Activated T-helper 1 cell treated with anti-CD3 and anti-CD28 coated beads, Interleukin-12 subunit alpha, Interleukin-12 subunit beta, Interleukin-2, Interleukin-4 antibody, amounts not matched to agents 30 ng/mL and 10 ng/mL and 1 ng/mL, durations not matched to agents 14 hours and 24 hours and 36 hours (primary cell): ENCODE results near the gene POLR1E. TPM values are rescaled to one million over a fixed set of nuclear protein-coding genes. Genes with fewer than 3 reads are reported as not detected.
"Not testable (repeated sequence)": the region's sequence is repeated elsewhere in the genome, so short reads cannot be mapped to it uniquely, and the experiment has no call there.

Source experiments
- DNase-seq: peaks from one replicate; pipeline ENCODE4 v3.0.0; 2021; ENCODE audit warnings: low spot score
- H3K27ac Mint-ChIP-seq: one replicate; pipeline ENCODE4 v1.8.0; 2021; ENCODE audit warnings: mild to moderate bottlenecking, mixed read lengths
- H3K27me3 Mint-ChIP-seq: one replicate; pipeline ENCODE4 v1.8.0; 2022; ENCODE audit warnings: mild to moderate bottlenecking, moderate library complexity, mixed read lengths; ENCODE audit not compliant: insufficient read depth
- H3K36me3 Mint-ChIP-seq: one replicate; pipeline ENCODE4 v1.8.0; 2021; ENCODE audit warnings: low read depth, mixed read lengths
- H3K4me1 Mint-ChIP-seq: one replicate; pipeline ENCODE4 v1.8.0; 2021; ENCODE audit warnings: low read depth, mixed read lengths
- H3K4me3 Mint-ChIP-seq: one replicate; pipeline ENCODE4 v1.8.0; 2021; ENCODE audit warnings: mild to moderate bottlenecking, moderate library complexity, mixed read lengths
- H3K9me3 Mint-ChIP-seq: one replicate; pipeline ENCODE4 v1.8.0; 2021; ENCODE audit warnings: mixed read lengths
- intact Hi-C: fragments of 100-400 bp; cut with micrococcal nuclease; formaldehyde crosslinking; loops from one replicate; pipeline ENCODE4 v1.15.1; 2024
- total RNA-seq: library from RNA; stranded (reverse); gene quantifications from 2 replicates; pipeline ENCODE4 v1.2.3, GENCODE V29; 2022

The POLR1E gene
- total RNA-seq, 1 donor from 2014 or later, result 61.0 TPM

DNA sequence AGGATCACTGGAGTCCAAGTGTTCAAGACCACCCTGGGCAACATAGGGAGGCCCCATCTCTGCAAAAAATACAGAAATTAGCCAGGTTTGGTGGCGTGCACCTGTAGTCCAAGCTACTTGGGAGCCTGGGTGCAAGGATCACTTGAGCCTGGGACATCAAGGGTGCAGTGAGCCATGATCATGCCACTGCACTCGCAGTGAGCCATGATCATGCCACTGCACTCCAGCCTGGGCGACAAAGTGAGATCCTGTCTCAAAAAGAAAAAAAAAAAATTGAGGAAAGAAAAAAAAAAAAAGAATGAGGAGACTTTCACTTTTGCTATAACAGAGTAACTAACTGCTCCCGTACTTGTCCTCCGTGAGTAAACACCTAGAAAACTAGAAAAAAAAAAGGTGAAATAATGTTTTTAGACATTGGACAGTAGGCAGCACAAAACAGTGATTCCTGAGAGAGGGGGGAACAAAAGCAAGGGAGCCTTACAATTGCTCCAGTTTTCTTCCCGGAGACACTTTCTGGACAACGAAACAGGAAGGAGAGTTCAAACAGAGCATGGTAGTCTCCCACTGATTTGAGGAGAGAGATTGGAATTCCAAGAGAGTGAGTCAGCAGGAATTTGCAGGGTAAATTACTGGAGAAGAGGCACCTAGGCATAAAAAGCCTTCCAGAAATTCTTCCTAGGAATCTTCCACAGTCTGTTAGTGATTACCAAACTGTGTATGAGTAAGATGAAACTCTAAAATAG, 13.6 kb upstream of the POLR1E start:
- H3K27me3 Mint-ChIP-seq, result peaks cover 12% of the 10 kb centered on the region
- intact Hi-C loops, result no loop called here

DNA sequence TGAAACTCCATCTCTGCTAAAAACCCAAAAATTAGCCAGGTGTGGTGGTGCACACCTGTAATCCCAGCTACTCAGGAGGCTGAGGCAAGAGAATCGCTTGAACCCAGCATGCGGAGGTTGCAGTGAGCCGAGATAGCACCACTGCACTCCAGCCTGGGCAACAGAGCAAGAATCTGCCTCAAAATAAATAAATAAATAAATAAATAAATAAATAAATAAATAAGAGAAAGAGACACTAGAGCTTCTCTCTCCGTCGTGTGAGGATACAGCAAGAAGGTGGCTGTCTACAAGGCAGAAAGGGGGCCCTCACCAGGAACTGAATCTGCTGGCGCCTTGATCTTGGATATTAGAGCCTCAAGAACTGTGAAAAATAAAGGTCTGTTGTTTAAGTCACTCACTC, 11.8 kb upstream of the POLR1E start:
- DNase-seq, H3K4me3 Mint-ChIP-seq, H3K4me1 Mint-ChIP-seq, H3K27ac Mint-ChIP-seq, H3K36me3 Mint-ChIP-seq, intact Hi-C loops: not testable (repeated sequence)
- H3K27me3 Mint-ChIP-seq, result peaks cover 22% of the 10 kb centered on the region
- peaks cover 16% of the 10 kb centered on the region for H3K9me3 Mint-ChIP-seq

More for the DNA sequence above, 13.6 kb upstream of the POLR1E start:
- peaks cover 10% of the 10 kb centered on the region for H3K4me1 Mint-ChIP-seq
- H3K36me3 Mint-ChIP-seq, result peaks cover 2% of the 10 kb centered on the region
- DNase-seq, result no peak
- peak overlapping the region; percentile 74 for H3K27ac Mint-ChIP-seq
- H3K4me3 Mint-ChIP-seq, result peak overlapping the region; percentile 76
- H3K9me3 Mint-ChIP-seq, result peaks cover 16% of the 10 kb centered on the region

DNA sequence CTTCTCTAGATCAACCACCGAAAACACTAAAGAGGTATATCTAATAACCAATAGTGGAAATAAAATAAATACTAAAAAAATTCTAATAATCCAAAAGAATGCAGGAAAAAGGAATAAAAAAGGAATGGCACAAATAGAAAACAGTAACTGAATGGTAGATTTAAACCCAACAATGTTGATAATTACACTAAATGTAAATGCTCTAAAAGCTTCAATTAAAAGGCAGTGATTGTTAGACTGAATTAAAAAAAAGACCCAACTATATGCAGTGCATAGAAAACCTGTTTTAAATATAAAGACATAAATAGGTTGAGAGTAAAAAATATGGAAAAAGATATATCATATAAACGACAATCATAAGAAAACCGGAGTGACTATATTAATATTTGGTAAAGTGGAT, 11.3 kb upstream of the POLR1E start:
- Mint-ChIP-seq H3K4me1 (peaks cover 9% of the 10 kb centered on the region), H3K27me3 (peaks cover 26% of the 10 kb centered on the region), H3K36me3 (peaks cover 2% of the 10 kb centered on the region), H3K9me3 (peaks cover 16% of the 10 kb centered on the region), H3K27ac (no peak overlapping the region), H3K4me3 (no peak overlapping the region)
- DNase-seq, result no peak
- intact Hi-C loops, result no loop called here

DNA sequence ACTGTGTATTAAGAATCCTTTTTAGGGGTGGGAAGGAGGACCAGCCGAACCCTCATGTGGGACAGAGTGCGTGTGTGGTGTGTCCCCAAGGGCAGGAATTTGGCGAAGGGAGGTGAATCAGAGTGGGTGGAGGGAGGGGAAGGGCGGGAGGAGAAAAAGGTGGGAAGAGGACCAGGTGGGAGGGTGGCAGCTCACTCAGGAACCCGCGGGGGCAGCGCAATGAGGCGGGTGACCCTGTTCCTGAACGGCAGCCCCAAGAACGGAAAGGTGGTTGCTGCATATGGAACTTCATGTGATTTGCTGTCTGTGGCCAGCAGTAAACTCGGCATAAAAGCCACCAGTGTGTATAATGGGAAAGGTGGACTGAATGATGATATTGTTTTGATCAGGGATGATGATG, 8.8 kb upstream of the POLR1E start:
- Mint-ChIP-seq H3K4me1 (peaks cover 7% of the 10 kb centered on the region), H3K4me3 (no peak overlapping the region)

DNA sequence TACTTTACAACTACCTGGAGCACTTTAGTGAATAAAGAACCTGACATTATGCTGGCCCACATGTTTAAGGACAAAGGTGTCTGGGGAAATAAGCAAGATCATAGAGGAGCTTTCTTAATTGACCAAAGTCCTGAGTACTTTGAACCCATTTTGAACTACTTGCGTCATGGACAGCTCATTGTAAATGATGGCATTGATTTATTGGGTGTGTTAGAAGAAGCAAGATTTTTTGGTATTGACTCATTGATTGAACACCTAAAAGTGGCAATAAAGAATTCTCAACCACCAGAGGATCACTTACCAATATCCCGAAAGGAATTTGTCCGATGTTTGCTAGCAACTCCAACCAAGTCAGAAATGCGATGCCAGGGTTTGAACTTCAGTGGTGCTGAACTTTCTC, 8.3 kb upstream of the POLR1E start:
- intact Hi-C loops, H3K36me3 Mint-ChIP-seq, DNase-seq, H3K4me3 Mint-ChIP-seq, H3K4me1 Mint-ChIP-seq, H3K27ac Mint-ChIP-seq: not testable (repeated sequence)
- peaks cover 16% of the 10 kb centered on the region for H3K9me3 Mint-ChIP-seq
- H3K27me3 Mint-ChIP-seq, result peaks cover 34% of the 10 kb centered on the region

More for the DNA sequence above, 8.8 kb upstream of the POLR1E start:
- no peak for DNase-seq
- H3K27ac Mint-ChIP-seq, result no peak overlapping the region
- peaks cover 16% of the 10 kb centered on the region for H3K9me3 Mint-ChIP-seq
- peaks cover 2% of the 10 kb centered on the region for H3K36me3 Mint-ChIP-seq
- intact Hi-C loops, result no loop called here
- H3K27me3 Mint-ChIP-seq, result peaks cover 34% of the 10 kb centered on the region

DNA sequence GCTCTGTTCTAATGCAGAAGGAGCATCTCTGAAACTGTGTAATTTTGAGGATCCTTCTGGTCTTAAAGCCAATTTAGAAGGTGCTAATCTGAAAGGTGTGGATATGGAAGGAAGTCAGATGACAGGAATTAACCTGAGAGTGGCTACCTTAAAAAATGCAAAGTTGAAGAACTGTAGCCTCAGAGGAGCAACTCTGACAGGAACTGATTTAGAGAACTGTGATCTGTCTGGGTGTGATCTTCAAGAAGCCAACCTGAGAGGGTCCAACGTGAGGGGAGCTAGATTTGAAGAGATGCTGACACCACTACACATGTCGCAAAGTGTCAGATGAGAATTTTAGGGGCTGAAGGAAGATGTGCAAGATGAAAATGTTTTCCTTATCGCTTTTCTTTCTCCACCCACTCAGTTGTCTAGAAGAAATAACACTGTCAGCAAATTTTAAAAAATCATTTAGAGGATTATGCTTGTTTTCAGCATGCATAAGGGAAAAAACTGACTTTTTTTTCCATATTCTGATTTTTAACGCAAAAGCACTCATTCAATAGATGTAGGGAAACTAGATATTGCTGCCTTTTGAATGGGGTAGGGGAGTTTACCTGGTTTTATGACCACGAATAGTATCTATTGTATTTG, 7.6 kb upstream of the POLR1E start:
- intact Hi-C loops, DNase-seq, H3K4me3 Mint-ChIP-seq, H3K27ac Mint-ChIP-seq, H3K36me3 Mint-ChIP-seq, H3K4me1 Mint-ChIP-seq: not testable (repeated sequence)
- Mint-ChIP-seq H3K27me3 (peaks cover 34% of the 10 kb centered on the region), H3K9me3 (peaks cover 16% of the 10 kb centered on the region)

DNA sequence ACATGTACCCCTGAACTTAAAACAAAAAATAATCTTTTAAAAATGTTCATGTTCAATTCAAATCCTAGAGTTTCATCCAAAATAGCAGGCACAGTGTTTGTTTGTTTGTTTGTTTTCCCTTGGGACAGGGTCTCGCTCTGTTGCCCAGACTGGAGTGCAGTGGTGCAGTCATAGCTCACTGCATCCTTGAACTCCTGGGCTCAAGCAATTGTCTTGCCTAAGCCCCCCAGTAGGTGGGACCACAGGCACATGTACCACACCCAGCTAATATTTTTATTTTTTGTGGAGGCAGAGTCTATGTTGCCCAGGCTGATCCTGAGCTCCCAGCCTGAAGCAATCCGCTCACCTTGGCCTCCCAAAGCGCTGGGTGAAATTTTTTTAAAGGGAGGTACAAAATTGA, 5.0 kb upstream of the POLR1E start:
- Mint-ChIP-seq H3K4me1 (peaks cover 11% of the 10 kb centered on the region), H3K27me3 (peaks cover 30% of the 10 kb centered on the region), H3K9me3 (no peaks in the 10 kb centered on the region), H3K4me3 (no peak overlapping the region), H3K36me3 (no peaks in the 10 kb centered on the region), H3K27ac (no peak overlapping the region)
- intact Hi-C loops, result loop anchor here (10.0 kb wide), 1 partner anchor 304 kb away; the partner anchor contains the start of gene EXOSC3
- DNase-seq, result no peak

DNA sequence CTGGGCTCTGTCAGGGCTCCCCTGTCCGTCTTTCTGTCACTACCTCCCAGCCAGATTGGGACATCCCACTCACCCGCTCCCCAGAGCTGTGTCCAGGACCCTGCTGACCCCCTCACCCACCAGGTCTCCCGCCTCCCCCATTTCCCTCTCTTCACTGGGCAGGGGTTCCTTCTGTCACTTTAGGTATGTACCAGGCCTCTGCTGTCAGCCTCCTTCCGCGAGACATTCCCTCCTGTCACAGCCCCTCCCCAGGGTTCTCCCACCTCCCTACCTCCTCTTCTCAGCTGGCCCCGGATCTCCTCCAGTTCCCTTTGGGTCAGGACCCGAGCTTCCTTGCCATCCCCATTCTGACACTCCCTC, 488 bp downstream of the POLR1E start:
- Mint-ChIP-seq H3K27ac (peak overlapping the region; percentile 92), H3K4me1 (peaks cover 34% of the 10 kb centered on the region), H3K27me3 (peaks cover 6% of the 10 kb centered on the region), H3K36me3 (peaks cover 23% of the 10 kb centered on the region), H3K4me3 (peak overlapping the region; percentile 96), H3K9me3 (no peaks in the 10 kb centered on the region)
- intact Hi-C loops, result loop anchor here (1.0 to 10.0 kb wide), 4 partner anchors 71 to 316 kb away; partner anchors contain the start of genes DCAF10, EXOSC3 and TOMM5
- DNase-seq, result no peak

DNA sequence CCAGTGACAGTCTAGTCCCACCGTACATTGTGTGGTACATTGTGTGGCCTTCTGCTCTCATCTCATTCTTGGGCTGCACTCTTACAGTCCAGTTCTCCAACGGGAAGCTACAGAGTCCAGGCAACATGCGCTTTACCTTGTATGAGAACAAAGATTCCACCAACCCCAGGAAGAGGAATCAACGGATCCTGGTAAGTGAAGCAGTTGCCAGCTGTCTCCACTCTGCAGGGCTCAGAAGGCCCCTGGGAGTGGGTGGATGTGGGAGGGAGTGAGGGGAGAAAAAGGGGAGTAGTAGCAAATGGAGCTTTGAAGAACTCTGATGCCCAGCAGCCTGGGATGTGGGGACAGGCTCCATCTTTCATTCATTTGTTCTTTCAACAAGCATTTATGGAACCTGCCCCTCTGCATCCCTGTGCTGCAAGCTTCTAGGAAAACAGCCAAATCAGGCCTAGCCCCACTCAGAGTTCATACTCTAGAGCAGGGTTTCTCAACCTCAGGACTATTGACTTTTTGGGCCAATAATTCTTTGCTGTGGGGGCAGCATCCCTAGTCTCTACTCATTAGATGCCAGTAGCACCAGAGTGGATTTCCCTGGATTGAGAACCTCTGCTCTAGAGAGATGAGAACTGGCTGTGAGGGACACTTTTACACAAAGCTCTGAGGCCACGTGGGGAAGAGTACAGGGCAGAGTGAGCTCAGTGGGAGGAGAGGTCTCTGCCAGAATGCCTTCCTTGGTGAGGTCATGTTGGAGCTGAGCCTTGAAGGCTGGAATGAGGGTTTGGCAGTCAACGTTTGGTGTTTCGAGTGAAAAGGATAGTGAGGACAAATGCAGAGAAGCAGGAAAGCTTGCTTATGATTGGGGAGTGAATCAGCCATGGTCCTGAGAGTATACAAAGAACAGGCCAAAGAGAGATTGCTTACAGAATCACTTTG, 1.1 kb downstream of the POLR1E start:
- H3K9me3 Mint-ChIP-seq, result no peaks in the 10 kb centered on the region
- H3K4me3 Mint-ChIP-seq, result peak overlapping the region; percentile 96
- peaks cover 26% of the 10 kb centered on the region for H3K36me3 Mint-ChIP-seq
- peak overlapping the region; percentile 92 for H3K27ac Mint-ChIP-seq
- intact Hi-C loops, result loop anchor here (1.0 to 10.0 kb wide), 4 partner anchors 72 to 315 kb away; partner anchors contain the start of genes DCAF10, EXOSC3 and TOMM5
- no peak for DNase-seq
- H3K4me1 Mint-ChIP-seq, result peaks cover 37% of the 10 kb centered on the region
- H3K27me3 Mint-ChIP-seq, result peaks cover under 1% of the 10 kb centered on the region

DNA sequence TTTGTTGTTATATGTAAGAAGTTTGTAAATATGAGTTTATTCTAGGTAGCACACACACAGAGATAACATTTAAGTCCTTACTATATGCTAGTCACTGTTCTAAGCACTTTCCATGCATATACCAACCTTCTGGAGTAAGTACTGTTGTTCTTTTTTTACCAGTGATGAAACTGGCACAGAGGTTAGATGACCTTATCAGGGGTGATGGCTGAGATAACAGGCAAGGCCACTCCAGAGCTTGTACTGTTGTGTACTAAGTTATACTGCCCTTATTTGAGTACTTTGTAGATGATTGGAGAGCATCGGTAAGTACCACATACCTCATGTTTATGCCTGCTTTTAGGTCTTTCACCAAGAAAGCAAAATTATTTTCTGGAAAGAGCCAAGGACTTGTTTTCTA, 6.2 kb downstream of the POLR1E start:
- H3K4me3 Mint-ChIP-seq, result no peak overlapping the region
- no peak for DNase-seq
- H3K27me3 Mint-ChIP-seq, result no peaks in the 10 kb centered on the region
- H3K9me3 Mint-ChIP-seq, result no peaks in the 10 kb centered on the region
- peaks cover 27% of the 10 kb centered on the region for H3K4me1 Mint-ChIP-seq
- H3K27ac Mint-ChIP-seq, result no peak overlapping the region
- H3K36me3 Mint-ChIP-seq, result peaks cover 47% of the 10 kb centered on the region
- intact Hi-C loops, result no loop called here

DNA sequence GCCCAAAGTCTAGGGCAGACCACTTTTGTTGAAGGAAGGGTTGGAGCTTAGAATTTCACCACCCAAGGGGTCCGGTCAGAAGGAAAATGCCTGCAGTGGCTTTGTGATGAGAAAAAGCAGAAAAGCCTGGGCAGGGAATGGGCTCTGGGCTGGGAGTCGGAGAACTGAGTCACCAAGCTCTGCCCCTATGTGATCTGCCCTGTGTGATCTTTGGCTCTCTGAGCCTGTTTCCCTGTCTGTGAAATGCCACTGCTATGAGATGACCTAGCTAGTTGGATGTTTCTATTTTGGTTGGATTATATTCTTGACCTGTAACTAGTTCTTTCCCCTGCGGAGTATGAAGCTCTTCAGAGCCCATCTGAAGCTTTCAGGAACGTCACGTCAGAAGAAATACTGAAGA, 9.8 kb downstream of the POLR1E start:
- no peak for DNase-seq
- Mint-ChIP-seq H3K36me3 (peaks cover 45% of the 10 kb centered on the region), H3K27ac (no peak overlapping the region), H3K9me3 (no peaks in the 10 kb centered on the region), H3K27me3 (no peaks in the 10 kb centered on the region), H3K4me1 (peaks cover 8% of the 10 kb centered on the region), H3K4me3 (no peak overlapping the region)
- intact Hi-C loops, result no loop called here

DNA sequence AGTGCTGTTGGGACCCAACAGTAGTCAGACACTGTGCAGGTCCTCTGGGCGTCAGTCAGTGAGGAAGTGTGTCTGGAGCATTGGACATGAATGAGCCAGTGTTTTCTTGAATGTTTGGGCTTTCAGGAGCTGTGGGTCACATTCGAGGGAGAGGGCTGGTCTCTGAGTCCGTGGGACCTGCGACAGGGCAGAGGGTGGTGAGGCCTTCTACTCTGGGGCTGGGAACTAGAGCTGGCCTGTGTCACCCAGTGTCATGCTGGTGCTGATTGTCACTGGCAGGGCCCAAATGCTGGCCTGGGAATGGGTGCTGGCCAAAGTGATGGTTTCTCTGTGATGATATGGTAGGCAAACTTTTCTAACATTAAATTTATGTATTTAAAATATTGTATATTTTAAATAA, 10.3 kb downstream of the POLR1E start:
- H3K27me3 Mint-ChIP-seq, result no peaks in the 10 kb centered on the region
- peaks cover 45% of the 10 kb centered on the region for H3K36me3 Mint-ChIP-seq
- intact Hi-C loops, result no loop called here
- H3K4me1 Mint-ChIP-seq, result peaks cover 6% of the 10 kb centered on the region
- H3K9me3 Mint-ChIP-seq, result no peaks in the 10 kb centered on the region
- H3K27ac Mint-ChIP-seq, result no peak overlapping the region
- DNase-seq, result no peak
- H3K4me3 Mint-ChIP-seq, result no peak overlapping the region
